CD4-positive, alpha-beta T cell treated with Interleukin-4 for 1 hour (primary cell): ENCODE measurements around the gene NTN3.
A peak's percentile ranks its signal among the peaks of the same experiment; 100 is the strongest.
"Not testable (repeated sequence)": the region's sequence is repeated elsewhere in the genome, so short reads cannot be mapped to it uniquely, and the experiment has no call there.

Experiments
- DNase-seq, 2 donors: peaks; one replicate each; pipeline ENCODE4 v3.0.0-alpha.2; 2020 to 2022

Gene NTN3

DNA sequence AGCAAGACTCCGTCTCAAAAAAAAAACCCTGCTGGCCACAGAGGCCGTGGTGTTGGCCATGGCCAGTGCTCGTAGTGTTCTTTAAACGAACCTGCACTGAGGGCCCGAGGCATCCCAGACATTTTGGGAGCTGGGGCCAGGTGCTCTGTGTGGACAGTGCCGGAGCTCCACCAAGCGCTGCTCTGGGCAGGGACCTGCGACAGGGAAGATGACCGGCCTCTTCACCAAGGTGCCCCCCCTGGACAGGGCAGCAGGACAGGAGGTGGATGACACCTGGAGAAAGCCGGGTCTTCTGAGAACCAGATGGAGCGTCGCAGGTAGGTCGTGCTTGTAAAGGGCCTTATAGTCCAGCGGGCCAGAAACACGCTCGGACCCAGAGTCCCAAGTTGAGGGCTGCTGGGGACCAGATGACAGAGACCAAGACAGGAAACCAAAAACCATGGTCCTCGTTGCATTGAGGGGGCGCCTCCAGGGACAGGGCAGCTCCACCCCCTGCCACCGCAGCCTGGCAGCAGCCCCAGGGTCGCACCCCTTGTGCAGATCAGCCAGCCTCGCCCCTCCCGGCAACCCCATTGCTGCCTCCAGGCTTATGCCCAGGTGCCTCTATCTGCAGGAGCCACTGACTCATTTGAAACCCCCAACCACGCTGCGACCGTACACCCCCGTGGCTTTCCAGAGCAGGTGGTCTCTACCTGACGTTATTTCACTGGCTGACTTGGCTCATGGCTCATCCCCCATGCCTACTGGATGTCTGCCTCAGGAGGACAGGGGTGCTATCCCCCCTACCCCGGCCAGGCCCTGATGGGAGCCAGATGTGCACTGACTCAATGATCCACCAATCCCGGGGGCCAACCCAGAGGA, 4.2 kb upstream of the NTN3 start:
- DNase-seq, result no peak

DNA sequence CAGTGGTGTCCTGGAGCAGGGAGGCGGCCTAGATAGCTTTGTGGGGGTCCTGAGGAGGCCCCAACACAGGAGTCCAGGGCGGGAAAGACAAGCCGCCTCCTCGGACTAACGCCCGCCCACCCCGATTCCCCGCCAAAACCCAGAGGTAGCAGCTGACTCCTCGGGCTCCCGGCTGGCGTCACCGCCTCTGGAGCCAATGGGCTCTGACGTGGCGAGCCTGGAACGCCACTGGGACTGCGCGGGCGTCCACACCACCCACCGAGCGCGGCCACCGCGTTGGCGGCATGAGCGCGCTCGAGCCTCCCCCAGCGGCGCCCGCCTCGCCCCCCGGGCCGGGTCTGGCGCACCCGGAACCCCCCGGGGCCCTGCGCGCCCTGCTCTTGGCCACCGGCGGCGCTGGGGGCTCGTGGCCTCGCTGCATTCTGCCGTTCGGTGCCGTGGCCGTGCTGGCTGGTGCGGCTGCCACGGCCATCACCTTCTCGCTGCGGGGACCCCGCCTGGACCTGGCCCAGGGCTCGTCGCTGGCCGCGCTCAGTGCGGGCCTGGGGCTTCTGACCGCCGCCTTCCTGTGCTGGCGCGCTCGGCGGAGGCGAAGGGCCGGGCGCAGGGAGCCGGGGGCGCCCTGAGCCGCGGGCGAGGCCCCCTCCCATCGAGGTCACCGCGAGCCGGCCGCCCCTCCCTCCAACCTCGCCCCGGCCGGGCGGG, 3.4 kb upstream of the NTN3 start:
- no peak for DNase-seq

DNA sequence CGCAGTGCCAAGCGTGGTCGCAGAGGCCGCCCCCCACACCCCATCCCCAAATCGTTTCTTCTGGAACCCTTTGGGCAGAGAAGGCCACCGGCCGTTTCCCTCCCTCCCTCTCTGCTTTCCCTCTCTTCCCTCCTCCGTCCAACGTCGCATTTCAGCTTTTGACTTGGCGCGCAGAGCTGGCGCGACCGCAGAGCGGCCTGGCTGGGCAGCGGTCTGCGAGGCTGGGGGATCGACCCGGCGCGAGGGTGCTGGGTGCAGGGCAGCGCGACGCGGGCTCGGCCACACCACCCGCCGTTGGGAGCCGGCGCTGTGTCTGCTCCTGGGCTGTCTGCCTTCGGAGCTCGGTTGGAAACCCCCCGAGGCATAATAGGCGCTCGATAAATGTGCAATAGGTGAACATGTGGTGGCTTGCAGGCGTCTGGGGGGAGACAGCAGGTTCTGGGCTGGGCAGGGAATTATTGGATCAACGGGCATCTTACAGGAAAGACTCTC, 2.8 kb upstream of the NTN3 start:
- DNase-seq, result no peak

DNA sequence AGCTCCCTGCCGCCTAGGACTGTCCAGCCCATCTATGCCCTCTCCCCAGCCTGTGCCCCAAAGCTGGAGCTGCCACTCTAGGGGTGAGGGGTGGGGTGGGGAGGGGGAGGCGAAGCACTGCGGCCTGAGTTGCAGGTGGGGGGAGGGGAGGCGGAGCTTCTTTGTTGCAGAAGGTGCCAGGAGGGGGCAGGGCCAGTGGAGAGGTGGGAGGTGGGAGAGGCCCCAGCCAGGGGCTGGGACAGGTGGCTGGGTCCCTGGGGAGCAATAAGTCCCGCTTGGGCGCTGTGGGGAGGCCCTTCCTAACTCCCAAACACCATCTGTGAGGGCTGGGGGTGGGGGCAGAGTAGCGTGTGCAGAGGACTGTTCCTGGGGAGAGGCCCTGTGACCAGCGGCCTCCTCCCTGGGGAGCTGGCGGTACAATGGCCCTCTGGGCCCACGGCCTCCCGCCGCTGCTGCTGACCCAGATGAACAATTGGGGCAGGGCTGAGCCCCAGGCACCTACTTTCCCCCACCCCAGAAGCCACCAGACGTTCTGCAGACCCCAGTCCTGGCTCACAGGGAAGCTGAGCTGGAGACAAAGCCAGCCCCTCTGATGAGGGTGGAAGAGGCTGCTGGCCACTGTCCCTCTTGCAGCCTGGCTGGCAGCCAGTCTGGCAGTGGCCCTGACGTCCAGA, 2.2 kb upstream of the NTN3 start:
- DNase-seq, result peak in 1 of 2 donors; percentile 30

DNA sequence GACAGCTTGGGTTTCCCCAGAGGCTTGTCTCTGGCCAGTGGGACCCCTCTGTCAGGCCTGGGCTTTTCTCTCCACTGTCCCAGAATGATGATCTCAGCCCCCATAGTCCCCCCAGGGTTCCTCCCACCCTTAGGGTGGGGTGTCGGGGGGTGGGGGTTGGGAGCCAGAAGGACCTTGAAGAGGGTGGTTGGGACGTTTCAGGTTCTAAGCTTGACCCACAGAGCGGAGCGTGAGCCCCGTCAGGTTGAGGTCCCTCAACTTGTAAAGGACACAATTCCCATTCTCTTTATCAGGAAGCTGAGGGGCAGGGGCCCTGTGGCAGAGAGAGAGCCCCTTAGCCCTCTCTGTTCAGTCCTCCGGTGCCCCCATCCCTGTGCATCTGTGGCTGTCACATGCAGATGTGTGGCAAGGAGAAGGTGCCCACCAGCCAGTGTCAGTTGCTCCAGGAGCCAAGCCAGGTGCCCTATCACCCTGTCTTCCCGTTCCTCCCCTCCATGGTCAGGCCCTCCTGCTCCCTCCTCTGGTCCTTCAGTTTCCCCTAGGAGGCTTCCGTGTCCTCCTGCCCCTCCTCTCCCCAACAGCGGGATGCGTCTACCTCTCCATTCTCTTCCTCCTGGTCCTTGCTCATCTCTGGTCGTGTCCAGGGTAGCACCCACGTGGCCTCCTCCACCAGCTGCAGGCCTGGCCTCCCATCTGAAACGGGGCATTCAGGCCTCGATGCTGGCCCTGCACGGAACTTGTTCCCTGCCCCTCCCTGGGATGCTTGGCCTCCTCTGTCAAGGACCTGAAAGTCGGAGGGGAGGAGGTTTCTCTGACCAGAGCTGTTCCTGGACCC, 1.5 kb upstream of the NTN3 start:
- DNase-seq, result no peak

DNA sequence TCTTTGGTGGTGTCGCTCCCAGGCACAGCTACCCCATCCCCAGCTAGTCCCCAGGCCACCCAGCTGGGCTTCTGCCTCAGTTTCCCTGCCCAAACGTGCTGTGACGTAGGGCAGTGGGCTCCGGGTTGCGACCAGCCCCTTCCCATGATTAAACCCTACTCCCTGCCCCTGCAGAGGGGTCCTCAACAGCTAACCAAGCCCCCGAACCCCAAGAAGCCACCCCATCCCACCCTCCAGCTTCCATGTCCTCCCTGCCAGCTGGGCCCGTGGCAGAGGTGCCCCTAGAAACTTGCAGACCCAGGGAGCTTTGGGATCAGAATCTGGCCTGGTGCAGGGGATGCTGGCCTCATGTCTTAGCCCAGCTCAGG, 879 bp upstream of the NTN3 start:
- DNase-seq, result no peak

DNA sequence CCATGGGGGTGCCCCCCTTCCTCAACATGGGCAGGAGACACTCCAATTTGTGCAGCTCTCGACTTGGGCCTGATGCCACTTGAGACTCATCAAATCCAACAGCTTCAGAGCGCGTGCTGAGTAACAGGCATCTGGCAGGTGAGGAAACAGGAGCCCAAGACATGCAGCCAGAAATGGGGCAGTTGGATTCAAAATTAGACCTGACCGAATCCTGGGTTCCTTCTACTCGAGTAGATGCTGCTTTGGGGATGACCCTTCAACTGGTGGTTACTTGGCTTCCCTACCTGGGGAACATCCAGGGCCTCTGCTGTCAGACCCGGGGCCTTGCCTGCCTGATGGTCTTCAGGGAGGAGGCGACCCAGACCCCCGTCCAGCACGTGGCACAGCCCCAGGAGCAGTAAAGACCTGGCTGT, 488 bp upstream of the NTN3 start:
- DNase-seq, result no peak

DNA sequence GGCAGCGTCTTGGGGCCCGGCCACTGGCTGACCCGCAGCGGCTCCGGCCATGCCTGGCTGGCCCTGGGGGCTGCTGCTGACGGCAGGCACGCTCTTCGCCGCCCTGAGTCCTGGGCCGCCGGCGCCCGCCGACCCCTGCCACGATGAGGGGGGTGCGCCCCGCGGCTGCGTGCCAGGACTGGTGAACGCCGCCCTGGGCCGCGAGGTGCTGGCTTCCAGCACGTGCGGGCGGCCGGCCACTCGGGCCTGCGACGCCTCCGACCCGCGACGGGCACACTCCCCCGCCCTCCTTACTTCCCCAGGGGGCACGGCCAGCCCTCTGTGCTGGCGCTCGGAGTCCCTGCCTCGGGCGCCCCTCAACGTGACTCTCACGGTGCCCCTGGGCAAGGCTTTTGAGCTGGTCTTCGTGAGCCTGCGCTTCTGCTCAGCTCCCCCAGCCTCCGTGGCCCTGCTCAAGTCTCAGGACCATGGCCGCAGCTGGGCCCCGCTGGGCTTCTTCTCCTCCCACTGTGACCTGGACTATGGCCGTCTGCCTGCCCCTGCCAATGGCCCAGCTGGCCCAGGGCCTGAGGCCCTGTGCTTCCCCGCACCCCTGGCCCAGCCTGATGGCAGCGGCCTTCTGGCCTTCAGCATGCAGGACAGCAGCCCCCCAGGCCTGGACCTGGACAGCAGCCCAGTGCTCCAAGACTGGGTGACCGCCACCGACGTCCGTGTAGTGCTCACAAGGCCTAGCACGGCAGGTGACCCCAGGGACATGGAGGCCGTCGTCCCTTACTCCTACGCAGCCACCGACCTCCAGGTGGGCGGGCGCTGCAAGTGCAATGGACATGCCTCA, 773 bp downstream of the NTN3 start:
- no peak for DNase-seq

DNA sequence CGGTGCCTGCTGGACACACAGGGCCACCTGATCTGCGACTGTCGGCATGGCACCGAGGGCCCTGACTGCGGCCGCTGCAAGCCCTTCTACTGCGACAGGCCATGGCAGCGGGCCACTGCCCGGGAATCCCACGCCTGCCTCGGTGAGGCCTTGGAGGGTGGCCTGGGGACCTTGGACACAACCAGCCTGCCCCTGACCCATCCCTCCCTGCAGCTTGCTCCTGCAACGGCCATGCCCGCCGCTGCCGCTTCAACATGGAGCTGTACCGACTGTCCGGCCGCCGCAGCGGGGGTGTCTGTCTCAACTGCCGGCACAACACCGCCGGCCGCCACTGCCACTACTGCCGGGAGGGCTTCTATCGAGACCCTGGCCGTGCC, 1.4 kb downstream of the NTN3 start:
- no peak for DNase-seq

DNA sequence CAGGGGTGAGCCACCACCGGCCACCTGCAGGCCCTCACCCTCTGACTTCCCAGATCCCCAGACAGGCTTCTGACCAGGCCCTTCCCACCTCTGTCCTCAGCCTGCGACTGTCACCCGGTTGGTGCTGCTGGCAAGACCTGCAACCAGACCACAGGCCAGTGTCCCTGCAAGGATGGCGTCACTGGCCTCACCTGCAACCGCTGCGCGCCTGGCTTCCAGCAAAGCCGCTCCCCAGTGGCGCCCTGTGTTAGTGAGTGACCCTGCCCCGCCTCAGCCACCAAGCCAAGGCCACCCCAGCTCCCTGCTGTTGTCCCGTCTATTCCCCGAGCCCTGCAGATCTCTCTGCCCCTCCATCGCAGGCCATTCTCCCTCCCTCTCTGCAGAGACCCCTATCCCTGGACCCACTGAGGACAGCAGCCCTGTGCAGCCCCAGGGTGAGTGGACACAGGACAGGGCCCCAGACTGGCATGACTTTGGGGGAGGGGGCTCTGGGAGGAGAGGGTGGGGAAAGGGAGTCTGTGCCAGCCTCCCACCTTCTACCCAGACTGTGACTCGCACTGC, 1.9 kb downstream of the NTN3 start:
- DNase-seq, result no peak

DNA sequence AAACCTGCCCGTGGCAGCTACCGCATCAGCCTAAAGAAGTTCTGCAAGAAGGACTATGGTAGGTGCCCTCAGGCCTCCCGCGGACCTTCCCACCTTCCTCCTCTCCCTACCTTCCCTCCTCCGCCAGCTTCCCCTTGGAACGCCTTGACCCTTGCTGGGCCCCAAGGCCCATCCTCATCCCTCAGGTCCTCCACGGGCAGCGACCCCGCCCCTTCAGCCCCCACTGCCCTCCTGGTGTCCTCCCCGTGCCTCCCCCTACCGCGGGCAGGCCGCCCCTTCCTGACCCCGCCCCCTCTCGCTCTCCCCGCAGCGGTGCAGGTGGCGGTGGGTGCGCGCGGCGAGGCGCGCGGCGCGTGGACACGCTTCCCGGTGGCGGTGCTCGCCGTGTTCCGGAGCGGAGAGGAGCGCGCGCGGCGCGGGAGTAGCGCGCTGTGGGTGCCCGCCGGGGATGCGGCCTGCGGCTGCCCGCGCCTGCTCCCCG, 2.4 kb downstream of the NTN3 start:
- peak in 1 of 2 donors; percentile 33 for DNase-seq

DNA sequence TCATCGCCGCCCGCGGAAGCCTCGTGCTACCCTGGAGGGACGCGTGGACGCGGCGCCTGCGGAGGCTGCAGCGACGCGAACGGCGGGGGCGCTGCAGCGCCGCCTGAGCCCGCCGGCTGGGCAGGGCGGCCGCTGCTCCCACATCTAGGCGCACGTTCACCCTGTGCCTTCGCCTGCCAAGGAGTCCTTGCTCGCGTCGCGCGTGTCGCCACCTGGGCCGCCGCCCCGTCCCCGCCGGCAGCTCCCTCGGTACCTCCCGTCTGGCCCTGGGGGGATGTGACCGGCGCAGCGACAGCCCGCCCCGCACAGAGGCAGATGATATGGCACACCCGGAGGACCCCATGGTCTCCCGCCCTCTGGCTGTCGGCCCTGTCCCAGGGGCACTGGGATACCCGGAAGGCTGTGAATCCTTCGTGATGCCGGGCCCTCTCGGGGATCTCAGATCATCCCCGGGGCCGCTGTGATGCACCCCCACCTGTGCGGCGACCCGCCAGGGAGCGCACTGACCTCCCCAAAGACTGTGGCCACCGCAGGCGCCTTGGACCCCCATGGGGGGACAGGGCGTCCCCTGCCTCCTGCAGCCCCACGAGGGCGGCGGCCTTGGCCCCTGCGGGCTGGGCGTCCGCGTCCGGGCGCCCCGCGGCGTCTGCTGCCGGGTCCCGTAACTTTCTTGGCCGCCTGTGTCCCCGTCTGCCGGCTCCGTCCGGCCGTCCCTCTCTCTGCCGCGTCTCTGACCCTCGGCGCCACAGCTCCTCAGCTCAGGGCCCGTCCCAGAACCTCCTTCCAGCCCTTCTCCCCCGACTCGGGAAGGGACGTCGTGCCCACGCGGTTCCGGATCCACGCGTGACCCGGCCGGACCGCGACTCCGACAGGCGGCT, 3.1 kb downstream of the NTN3 start:
- DNase-seq, result peak; percentile 61 to 64

DNA sequence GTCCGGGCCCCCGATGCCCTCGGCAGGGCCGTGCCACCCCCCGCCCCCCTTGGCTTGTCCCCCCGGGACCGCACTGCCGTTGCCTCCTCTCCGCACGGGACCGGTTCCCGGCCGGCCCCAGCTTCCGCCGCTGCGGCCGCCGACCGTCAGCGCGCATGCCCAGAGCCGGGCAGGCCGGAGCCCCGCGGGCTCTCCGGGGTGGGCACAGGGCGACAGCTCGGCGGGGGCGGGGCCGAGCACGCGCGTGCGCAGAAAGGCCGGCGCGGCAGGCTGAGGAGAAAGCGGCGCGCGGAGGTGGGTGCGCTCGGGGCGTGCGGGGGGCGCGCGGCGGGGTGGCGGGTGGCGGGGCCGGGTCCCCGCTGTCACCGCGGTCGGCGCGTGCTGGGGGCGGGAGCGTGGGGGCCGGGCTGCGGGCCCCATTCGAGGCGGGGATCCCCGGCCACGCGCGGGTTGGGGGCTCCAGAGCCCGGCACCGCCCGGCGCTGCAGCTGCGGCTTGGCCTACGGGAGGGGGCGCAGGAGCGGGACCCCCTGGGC, 3.8 kb downstream of the NTN3 start, which contains the start of gene TBC1D24:
Gene TBC1D24, plus strand, starts transcription at position 251 of the 536 bp plus-strand sequence. CDS start 21,022 bp downstream, outside the sequence.
- peak; percentile 85 to 86 for DNase-seq

DNA sequence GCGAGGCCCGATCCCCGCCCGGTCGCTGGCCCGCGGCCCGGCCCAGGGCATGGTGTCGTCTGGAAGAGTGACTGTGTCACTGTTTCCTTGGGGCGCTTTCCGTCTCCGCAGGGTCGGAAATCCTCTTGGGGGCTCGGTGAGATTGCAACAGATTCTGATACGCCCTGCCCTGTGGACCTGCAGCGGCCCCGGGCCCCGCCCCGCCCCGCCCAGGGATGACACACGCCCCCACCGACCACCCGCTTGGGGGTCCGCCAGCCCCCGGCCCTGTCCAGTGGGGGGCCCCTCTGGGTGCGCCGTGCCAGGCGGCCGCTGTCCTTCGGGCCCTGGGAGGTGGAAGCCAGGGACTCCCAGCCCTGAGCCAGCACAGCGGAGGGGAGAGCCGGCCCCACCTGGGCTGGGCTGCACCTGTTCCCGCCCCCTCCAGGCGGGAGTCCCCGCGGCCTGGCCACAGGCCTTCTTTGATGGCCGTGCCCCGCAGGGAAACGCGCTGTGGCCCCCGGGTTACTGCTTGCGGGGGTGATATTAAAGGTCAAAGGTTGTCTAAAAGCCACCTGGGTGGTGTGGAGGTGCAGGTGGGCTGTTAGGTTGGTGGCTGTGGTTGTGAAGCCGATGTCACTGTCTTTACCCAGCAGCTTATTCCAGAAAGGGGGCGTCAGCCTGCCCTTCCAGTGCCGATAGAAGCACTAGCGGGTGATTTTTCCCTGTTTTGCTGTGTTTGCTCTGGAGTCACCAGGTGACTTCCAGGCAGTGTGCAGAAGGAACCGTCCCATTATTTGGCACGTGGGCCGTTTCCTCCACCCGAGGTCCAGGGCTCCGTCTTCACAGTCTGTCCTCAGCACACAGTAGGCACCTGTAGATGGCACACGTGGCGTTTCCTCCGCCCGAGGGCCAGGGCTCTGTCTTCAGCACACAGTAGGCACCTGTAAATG, 4.6 kb downstream of the NTN3 start:
- peak; percentile 27 to 36 for DNase-seq

DNA sequence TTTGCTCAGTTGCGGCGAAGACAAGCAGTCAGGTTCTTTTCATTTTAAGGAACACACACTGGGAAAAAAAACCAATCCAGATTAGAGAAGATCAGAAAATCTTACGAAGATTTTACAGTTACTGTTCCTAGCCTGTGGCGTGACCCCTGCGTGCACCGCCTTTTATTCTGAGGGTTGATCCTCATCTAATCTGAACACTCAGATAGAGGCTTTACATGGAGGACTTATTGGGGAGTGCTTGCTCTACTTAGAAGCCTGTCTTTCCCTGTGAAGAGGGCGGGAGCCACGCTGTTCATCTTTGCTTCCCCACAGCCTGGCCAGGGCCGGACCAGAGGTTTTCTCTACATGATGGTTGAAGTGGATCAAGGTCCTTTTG, 5.2 kb downstream of the NTN3 start:
- no peak for DNase-seq

DNA sequence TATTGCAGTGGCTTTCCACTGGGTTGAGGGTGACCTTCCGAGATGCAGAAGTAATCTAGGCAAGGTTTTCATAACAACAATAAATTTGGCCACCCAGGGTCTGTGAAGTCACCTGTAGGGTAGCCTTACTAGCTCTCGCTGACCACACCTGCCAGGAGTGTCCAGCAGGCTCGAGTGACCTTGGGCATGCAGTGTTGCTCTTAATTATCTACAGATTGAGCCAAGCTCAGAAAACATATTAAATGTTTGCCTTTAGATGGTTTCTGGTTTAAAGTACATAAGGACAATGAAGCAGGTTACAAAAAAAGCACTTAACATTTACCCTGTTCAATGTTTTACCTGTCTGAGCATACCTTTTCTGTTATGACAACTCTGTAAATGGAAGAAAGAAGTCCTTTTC, 5.6 kb downstream of the NTN3 start:
- DNase-seq, result no peak

DNA sequence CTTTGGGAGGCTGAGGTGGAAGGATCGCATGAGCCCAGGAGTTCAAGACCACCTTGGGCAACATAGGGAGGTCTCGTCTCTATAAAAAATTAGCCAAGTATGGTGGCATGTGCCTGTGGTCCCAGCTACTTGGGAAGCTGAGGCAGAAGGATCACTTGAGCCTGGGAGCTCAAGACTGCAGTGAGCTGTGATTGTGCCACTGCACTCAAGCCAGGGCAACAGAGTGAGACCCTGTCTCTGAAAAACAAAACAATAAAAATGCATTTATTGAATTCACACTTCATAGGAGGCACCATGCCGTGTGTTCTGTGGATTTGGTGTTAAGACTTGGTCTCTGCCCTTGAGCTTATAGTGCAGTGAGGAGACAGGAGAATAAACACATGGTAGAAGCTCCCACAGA, 6.2 kb downstream of the NTN3 start:
- no peak for DNase-seq

DNA sequence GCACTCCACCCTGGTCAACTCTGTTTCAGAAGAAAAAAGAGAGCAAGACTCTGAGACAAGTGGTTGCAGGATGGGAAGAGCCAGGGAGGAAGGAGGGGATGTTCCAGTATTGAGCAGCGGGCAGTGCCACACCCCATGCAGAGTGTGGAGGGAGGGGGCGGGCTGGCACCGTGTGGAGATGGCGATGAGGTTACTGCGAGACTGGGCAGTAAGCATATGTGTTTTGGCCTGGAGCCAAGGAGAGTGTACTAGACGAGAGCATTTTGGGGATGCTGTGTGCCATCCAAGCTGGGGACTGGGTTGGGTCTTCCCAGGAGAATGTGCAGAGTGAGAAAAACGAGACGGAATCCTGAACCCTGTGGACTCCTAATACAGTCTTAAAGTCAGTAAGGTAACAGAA, 7.2 kb downstream of the NTN3 start:
- DNase-seq, result no peak

DNA sequence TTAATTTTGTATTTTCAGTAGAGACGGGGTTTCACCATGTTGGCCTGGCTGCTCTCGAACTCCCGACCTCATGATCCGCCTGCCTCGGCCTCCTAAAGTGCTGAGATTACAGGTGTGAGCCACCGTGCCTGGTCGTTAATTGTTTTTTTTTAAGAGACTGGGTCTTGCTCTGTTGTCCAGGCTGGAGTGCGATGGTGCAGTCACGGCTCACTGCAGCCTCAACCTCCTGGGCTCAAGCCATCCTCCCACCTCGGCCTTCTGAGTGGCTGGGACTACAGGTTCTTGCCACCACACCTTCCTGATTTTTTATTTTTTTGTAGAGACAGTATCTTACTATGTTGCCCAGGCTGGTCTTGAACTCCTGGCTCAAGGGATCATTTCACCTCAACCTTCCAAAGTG, 8.9 kb downstream of the NTN3 start:
- not testable (repeated sequence) for DNase-seq
